Posterior cingulate gyrus (tissue), 11 donors: ENCODE measurements around the gene POLR1D.

Source experiments
- DNase-seq, 10 donors: peaks; one replicate each; pipeline versions ENCODE4 v3.0.0 to v3.0.0-alpha.2; 2020 to 2021; ENCODE audit warnings: mixed read lengths in 3 of 10
- intact Hi-C: fragments of 100-400 bp; cut with DNase I; formaldehyde crosslinking; loops from one replicate; pipeline ENCODE4 v1.15.1; 2023

The POLR1D gene, protein sequence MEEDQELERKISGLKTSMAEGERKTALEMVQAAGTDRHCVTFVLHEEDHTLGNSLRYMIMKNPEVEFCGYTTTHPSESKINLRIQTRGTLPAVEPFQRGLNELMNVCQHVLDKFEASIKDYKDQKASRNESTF

GRCh38 chr13:27621366-27622101 lies at the start of gene POLR1D:
TSS of gene POLR1D (plus strand) at chr13:27621892. CDS start at chr13:27621984, 92 bp downstream.
- peak; percentile 58 to 96 (median 74) for DNase-seq
- intact Hi-C loops: loop anchor here (10.0 kb wide), 1 partner anchor 197 kb away; the partner anchor contains the start of gene GTF3A

DNA sequence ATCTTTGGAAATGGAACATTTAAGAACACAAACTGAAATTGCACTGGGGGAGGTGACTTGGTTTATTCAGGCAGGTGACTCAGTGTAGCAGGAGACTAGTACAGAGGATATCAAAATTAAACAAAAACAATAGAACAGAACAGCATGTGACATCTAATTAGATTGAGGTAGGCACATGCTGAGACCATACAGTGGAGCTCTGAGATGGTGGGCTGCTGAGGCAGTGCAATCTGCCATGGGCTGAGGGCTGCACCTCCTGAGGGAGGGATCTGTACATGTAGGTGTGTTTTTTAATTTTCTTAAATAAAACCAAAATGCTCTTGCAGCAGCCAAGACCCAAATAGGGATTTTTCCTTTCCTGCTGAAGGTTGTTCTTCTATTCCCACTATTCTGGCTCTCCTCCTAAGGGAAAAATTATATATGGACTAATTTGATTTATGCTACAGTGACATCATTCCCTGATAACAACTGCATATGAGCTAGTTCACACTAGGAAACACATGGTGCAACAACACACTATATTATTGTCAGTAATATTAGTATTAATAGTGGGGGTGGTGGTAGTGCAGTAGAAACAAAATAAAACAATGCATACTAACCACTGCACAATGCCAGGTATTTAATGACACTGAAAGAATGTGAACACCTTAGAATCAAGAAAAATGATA lies 49.3 kb upstream of the POLR1D start:
- intact Hi-C loops: no loop called here
- no peak for DNase-seq

DNA sequence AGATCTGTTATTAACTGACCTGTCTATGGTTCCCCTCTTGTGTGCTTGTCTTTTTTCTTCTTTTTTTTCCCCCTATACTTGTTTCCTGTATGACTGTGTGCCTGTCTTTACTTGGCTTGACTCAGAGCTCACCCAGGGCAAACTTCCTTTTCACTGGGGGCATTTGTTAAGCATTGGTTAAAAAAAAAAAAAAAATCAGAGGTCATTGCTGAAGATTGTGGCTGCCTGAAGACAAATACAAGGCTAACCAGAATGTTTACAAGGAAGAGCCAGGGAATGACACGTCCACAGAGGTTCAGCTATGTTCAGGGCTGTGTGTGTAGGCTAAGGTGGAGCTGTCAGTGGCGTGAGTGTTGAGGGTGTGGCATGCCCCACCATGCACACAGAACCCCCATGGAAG lies 48.4 kb upstream of the POLR1D start:
- intact Hi-C loops: no loop called here
- no peak for DNase-seq

DNA sequence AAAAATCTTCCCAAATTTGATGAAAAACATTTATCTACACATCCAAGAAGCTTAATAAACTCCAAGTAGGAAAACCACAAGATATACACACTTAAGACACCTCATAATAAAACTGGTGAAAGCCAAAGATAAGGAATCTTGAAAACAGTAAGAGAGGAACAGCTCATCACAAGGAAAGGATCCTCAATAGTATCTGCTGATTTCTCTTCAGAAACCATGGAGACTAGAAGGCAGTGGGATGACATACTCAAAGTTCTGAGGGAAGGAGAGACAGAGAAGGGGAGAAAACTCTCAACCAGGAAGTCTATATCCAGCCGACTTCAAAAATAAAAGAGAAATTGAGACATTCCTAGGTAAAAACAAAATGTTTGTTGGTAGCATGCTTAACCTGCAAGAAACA lies 47.0 kb upstream of the POLR1D start:
- intact Hi-C loops: no loop called here
- DNase-seq: no peak

- no peak for DNase-seq
- intact Hi-C loops: no loop called here
Observed at GRCh38 chr13:27578121-27579030, 43.3 kb upstream of the POLR1D start.

GRCh38 chr13:27583645-27584044 lies 38.0 kb upstream of the POLR1D start:
- DNase-seq: no peak
- intact Hi-C loops: no loop called here

GRCh38 chr13:27587095-27587746 lies 34.5 kb upstream of the POLR1D start:
- intact Hi-C loops: no loop called here

DNA sequence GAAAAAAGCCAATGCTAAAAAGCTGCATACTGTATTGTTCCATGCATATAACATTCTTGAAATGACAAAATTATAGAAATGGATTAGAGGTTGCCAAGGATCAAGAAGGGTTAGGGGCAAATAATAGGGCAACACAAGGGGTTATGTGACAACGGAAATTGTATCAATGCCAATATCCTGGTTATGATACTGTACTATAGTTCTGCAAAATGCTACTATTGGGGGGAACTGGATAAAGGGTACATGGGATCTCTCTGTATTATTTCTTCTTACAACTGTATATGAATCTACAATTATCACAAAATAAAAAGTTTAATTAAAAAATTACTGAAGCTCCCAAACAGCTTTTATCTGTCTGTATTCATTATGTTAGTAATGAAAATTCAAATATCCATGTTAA lies 33.3 kb upstream of the POLR1D start:
- no peak for DNase-seq
- intact Hi-C loops: no loop called here

More at GRCh38 chr13:27587095-27587746, 34.5 kb upstream of the POLR1D start:
- no peak for DNase-seq

GRCh38 chr13:27592865-27593264 lies 28.8 kb upstream of the POLR1D start:
- intact Hi-C loops: no loop called here
- DNase-seq: no peak

DNA sequence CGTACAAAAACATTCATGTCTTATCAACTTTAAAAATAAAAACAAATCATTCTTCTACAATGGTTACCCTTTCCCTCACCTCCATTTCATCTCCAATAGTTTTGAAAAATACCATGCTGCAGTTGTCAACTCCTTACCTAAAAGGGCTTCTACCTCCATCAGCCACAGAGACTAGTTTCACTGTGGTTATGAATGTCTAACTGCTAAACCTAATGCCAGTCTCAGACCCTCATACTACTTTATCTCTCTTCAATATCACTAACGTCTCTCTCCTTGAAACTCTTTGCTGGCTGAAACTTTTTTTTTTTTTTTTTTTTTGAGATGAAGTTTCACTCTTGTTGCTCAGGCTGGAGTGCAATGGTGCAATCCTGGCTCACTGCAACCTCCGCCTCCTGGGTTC lies 28.4 kb upstream of the POLR1D start:
- intact Hi-C loops: no loop called here
- DNase-seq: no peak

GRCh38 chr13:27595055-27595811 lies 26.5 kb upstream of the POLR1D start:
- DNase-seq: no peak
- intact Hi-C loops: no loop called here

- no peak for DNase-seq
- intact Hi-C loops: no loop called here
Observed at GRCh38 chr13:27599096-27599495, 22.6 kb upstream of the POLR1D start.

DNA sequence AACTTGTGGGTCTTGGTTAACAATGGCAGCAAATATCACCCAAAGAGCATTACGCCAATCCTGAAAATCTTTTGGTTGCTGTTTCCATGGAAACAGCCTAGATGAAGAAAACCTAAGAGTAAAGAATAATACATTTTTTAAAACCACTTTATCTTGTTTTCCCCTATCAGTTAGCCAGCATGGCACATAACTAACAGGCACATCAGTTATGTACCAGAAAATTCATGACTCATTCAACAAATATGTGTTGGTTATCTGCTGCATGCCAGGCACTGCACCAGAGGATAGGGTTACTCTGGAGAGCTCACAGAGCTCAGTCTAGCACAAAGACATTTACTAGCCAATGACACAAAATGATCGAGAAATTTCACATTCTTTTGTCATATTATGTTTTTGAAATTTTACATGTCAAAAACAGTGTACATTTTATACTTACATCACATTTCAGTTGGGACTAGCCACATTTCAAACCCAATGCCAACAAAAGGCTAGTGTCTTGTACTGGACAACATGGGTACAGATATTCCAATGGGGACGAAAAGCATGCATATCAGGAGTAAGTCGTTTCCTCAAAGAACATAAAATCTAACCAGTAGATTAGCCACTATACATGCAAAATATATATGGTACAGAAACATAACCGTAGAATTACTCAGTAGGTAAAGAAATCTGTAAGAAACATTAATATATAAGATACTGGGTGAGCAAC lies 21.7 kb upstream of the POLR1D start:
- intact Hi-C loops: no loop called here
- no peak for DNase-seq

DNA sequence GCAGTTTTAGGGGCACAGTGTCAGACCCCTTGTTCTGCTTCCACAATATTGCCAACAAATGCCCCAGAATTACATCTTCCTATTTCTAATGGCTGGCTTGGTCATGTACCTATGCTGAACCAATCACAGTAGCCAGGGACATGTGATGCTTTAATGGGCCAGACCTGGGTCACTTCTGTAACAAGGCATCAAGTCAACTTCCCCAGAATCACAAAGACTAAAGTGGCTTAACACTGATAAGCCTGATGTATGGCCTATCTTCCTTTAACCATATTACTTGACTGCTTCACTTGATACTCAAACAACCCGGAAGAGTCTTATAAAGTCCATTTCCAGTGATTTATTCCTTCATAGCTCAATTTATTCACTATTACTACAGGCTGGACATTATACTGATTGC lies 21.0 kb upstream of the POLR1D start:
- DNase-seq: no peak

GRCh38 chr13:27601208-27601607 lies 20.5 kb upstream of the POLR1D start:
- DNase-seq: no peak
- intact Hi-C loops: no loop called here

More for the DNA sequence above, 21.0 kb upstream of the POLR1D start:
- intact Hi-C loops: no loop called here

DNA sequence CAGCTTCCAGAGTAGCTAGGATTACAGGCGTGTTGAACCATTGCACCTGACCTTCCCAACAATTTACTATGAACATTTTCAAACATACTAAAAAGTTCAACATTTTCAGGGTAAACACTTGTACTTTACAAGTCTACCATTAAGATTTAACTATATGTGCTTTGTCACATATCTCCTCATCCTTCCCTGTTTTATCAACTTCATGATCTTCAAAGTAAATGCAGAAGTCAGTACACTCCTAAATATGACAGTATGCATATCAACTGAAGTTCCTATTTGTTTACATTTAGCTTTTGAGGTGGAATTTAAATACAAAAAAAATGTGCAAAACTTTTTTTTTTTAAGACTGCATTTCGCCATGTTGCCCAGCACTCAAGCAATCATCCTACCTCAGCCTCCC lies 19.9 kb upstream of the POLR1D start:
- intact Hi-C loops: no loop called here
- DNase-seq: no peak

GRCh38 chr13:27605099-27605498 lies 16.6 kb upstream of the POLR1D start:
- intact Hi-C loops: no loop called here

GRCh38 chr13:27605610-27606200 lies 16.0 kb upstream of the POLR1D start:
- intact Hi-C loops: no loop called here
- DNase-seq: no peak

More at GRCh38 chr13:27605099-27605498, 16.6 kb upstream of the POLR1D start:
- DNase-seq: no peak
